B cell (primary cell): Measurements from ENCODE around the gene CADM2. TPM values are rescaled to one million over a fixed set of nuclear protein-coding genes. Genes with fewer than 3 reads are reported as not detected.

Experiments
- ATAC-seq: fragments of 200-7000 bp; cut with Tn5 transposase; one replicate; pipeline ENCODE4 v1.10.0; 2021; ENCODE audit warnings: low read depth, mild to moderate bottlenecking, moderate number of reproducible peaks, moderate library complexity
- CTCF ChIA-PET: fragments of 350-600 bp; sonication (Branson Sonifier 250); formaldehyde crosslinking; loops from one replicate; lab custom pipeline; 2021; ENCODE audit warnings: antibody characterized with exemption, inconsistent platforms; lab: Charles Lee
- POLR2A ChIA-PET: fragments of 350-600 bp; sonication (Branson Sonifier 250); formaldehyde crosslinking; loops from one replicate; lab custom pipeline; 2021; ENCODE audit warnings: antibody characterized with exemption; lab: Charles Lee
- DNase-seq: peaks from one replicate; pipeline ENCODE4 v3.0.0; 2013
- H2AFZ ChIP-seq: 2 replicates; pipeline ENCODE4 v1.6.1; 2012; ENCODE audit warnings: mild to moderate bottlenecking, low read depth, low read length; ENCODE audit not compliant: insufficient read depth, poor library complexity, severe bottlenecking
- H3K27ac ChIP-seq, 2 donors: 1 replicate in 1 of 2; 2 replicates in 1 of 2; pipeline ENCODE4 v1.5.1; 2012 to 2013; ENCODE audit warnings: low read length in 2 of 2, mild to moderate bottlenecking in 2 of 2, moderate library complexity in 1 of 2
- H3K27me3 ChIP-seq, 4 experiments: fragments of 200-600 bp in 1 of 4; sonication (generic) in 1 of 4; replicated peaks in 1 of 4; 1 replicate in 2 of 4; 2 replicates in 2 of 4; pipeline versions ENCODE4 v1.6.1 to v1.7.0; 2013 to 2016; ENCODE audit warnings: low read length in 3 of 4, mild to moderate bottlenecking in 2 of 4, mixed read lengths in 1 of 4, moderate library complexity in 1 of 4; ENCODE audit not compliant: insufficient read depth in 4 of 4, control insufficient read depth in 3 of 4; ENCODE audit errors: control extremely low read depth in 1 of 4
- H3K36me3 ChIP-seq, 2 experiments: replicated peaks in 1 of 2; 1 replicate in 1 of 2; 2 replicates in 1 of 2; pipeline versions ENCODE4 v1.6.1 to v1.7.1; 2013; ENCODE audit warnings: low read length in 1 of 2; ENCODE audit not compliant: insufficient read depth in 2 of 2, control insufficient read depth in 1 of 2; ENCODE audit errors: control extremely low read depth in 1 of 2, extremely low read depth in 1 of 2
- H3K4me1 ChIP-seq, 2 donors: fragments of 200-600 bp in 1 of 2; sonication (generic) in 1 of 2; 1 replicate in 1 of 2; 2 replicates in 1 of 2; pipeline versions ENCODE4 v1.5.1 to v1.6.1; 2013 to 2017; ENCODE audit warnings: low read length in 2 of 2; ENCODE audit not compliant: control insufficient read depth in 2 of 2, insufficient read depth in 2 of 2
- H3K4me2 ChIP-seq: replicated peaks from 2 replicates; pipeline ENCODE3; 2012; ENCODE audit warnings: mild to moderate bottlenecking, low read depth, low read length; ENCODE audit not compliant: poor library complexity, severe bottlenecking
- H3K4me3 ChIP-seq, 5 experiments: fragments of 200-600 bp in 1 of 5; sonication (generic) in 1 of 5; 1 replicate in 3 of 5; 2 replicates in 2 of 5; pipeline versions ENCODE4 v1.5.1 to v1.7.0; 2011 to 2016; ENCODE audit warnings: low read length in 4 of 5, mild to moderate bottlenecking in 4 of 5, low read depth in 2 of 5, control low read depth in 1 of 5, moderate library complexity in 1 of 5; ENCODE audit not compliant: insufficient read depth in 1 of 5; ENCODE audit errors: control extremely low read depth in 1 of 5, extremely low read depth in 1 of 5
- H3K79me2 ChIP-seq: fragments of 200-600 bp; sonication (generic); one replicate; pipeline ENCODE4 v1.6.0; 2016; ENCODE audit warnings: low read length; ENCODE audit not compliant: control insufficient read depth, insufficient read depth
- H3K9ac ChIP-seq: fragments of 200-600 bp; sonication (generic); 2 replicates; pipeline ENCODE4 v1.6.1; 2017; ENCODE audit warnings: mild to moderate bottlenecking, low read length, moderate library complexity
- H3K9me3 ChIP-seq, 3 donors: one replicate each; pipeline versions ENCODE4 v1.6.1 to v1.7.1; 2013; ENCODE audit warnings: low read length in 2 of 3; ENCODE audit not compliant: control insufficient read depth in 2 of 3, insufficient read depth in 1 of 3; ENCODE audit errors: control extremely low read depth in 1 of 3
- H4K20me1 ChIP-seq: 2 replicates; pipeline ENCODE4 v1.6.0; 2012; ENCODE audit warnings: mild to moderate bottlenecking, low read length; ENCODE audit not compliant: insufficient read depth, control insufficient read depth, poor library complexity, severe bottlenecking
- H3K27ac Mint-ChIP-seq: one replicate; pipeline ENCODE4 v1.8.0; 2021; ENCODE audit warnings: mixed read lengths
- H3K27me3 Mint-ChIP-seq: one replicate; pipeline ENCODE4 v1.8.0; 2021; ENCODE audit warnings: mixed read lengths
- H3K4me1 Mint-ChIP-seq: one replicate; pipeline ENCODE4 v1.8.0; 2021; ENCODE audit warnings: mixed read lengths
- H3K4me3 Mint-ChIP-seq: one replicate; pipeline ENCODE4 v1.8.0; 2021; ENCODE audit warnings: mixed read lengths
- H3K9me3 Mint-ChIP-seq: one replicate; pipeline ENCODE4 v1.8.0; 2022; ENCODE audit warnings: mixed read lengths; ENCODE audit not compliant: insufficient read depth
- EZH2 ChIP-seq: IDR thresholded peaks from 2 replicates; pipeline ENCODE4 v1.6.1; 2012; ENCODE audit warnings: borderline replicate concordance, low read depth, mild to moderate bottlenecking, moderate library complexity, low read length; ENCODE audit not compliant: insufficient read depth, poor library complexity, severe bottlenecking
- WGBS: methylation state at CpG from one replicate; pipeline ENCODE4 v1.1.5; 2013; ENCODE audit warnings: missing lambda C conversion rate; ENCODE audit not compliant: insufficient coverage; 5-methylcytosine and 5-hydroxymethylcytosine counted together
- intact Hi-C: fragments of 100-400 bp; cut with micrococcal nuclease; formaldehyde crosslinking; loops from one replicate; pipeline ENCODE4 v1.10.0; 2022
- polyA plus RNA-seq: library from polyadenylated mRNA; depleted of rRNA; stranded (reverse); fragments of >200 nt; gene quantifications from 2 replicates; pipeline ENCODE4 v1.2.3, GENCODE V29; 2012
- total RNA-seq, 2 donors: library from RNA; stranded (reverse); fragments of 120-200 nt in 1 of 2; gene quantifications; 1 replicate in 1 of 2; 2 replicates in 1 of 2; pipeline versions ENCODE4 v1.2.3 to v1.2.4, GENCODE V29; 2013 to 2022
- TF ChIP-seq, protein P1 (sequence below): fragments of 200-600 bp; IDR thresholded peaks from one replicate; pipeline ENCODE4 v1.8.0; 2022; ENCODE audit warnings: antibody characterized with exemption, mild to moderate bottlenecking

CADM2 gene
- total and polyA plus RNA-seq, 2 donors (not counting 1 experiment from before 2014, with no cell fraction given): 0.10 to 0.37 TPM

- Histone ChIP-seq H3K4me2 (no peak overlapping the region), H4K20me1 (no peaks in the 10 kb centered on the region), H3K4me3 (no peak overlapping the region), H3K4me1 (no peaks in the 10 kb centered on the region), H3K9me3 (peaks cover 0 to 1% (median 0%) of the 10 kb centered on the region in 3 donors), H3K36me3 (no peaks in the 10 kb centered on the region), H2AFZ (no peak overlapping the region), H3K27ac (no peak overlapping the region), H3K9ac (no peak overlapping the region), H3K27me3 (no peaks in the 10 kb centered on the region), H3K79me2 (no peaks in the 10 kb centered on the region)
- DNase-seq: no peak
- no CpG with 5 or more reads among the region's 3 CpGs for WGBS
- Mint-ChIP-seq H3K9me3 (no peaks in the 10 kb centered on the region), H3K4me1 (no peaks in the 10 kb centered on the region), H3K4me3 (no peak overlapping the region), H3K27ac (no peak overlapping the region), H3K27me3 (no peaks in the 10 kb centered on the region)
- ATAC-seq: no peak
- intact Hi-C loops: no loop called here
- TF ChIP-seq, protein P1, sequence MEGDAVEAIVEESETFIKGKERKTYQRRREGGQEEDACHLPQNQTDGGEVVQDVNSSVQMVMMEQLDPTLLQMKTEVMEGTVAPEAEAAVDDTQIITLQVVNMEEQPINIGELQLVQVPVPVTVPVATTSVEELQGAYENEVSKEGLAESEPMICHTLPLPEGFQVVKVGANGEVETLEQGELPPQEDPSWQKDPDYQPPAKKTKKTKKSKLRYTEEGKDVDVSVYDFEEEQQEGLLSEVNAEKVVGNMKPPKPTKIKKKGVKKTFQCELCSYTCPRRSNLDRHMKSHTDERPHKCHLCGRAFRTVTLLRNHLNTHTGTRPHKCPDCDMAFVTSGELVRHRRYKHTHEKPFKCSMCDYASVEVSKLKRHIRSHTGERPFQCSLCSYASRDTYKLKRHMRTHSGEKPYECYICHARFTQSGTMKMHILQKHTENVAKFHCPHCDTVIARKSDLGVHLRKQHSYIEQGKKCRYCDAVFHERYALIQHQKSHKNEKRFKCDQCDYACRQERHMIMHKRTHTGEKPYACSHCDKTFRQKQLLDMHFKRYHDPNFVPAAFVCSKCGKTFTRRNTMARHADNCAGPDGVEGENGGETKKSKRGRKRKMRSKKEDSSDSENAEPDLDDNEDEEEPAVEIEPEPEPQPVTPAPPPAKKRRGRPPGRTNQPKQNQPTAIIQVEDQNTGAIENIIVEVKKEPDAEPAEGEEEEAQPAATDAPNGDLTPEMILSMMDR: no peak
- TF ChIP-seq EZH2: no peak
- ChIA-PET CTCF (no interaction called here), POLR2A (no interaction called here)
Observed at GRCh38 chr3:85482213-85482490, 523.4 kb downstream of the CADM2 start.

DNA sequence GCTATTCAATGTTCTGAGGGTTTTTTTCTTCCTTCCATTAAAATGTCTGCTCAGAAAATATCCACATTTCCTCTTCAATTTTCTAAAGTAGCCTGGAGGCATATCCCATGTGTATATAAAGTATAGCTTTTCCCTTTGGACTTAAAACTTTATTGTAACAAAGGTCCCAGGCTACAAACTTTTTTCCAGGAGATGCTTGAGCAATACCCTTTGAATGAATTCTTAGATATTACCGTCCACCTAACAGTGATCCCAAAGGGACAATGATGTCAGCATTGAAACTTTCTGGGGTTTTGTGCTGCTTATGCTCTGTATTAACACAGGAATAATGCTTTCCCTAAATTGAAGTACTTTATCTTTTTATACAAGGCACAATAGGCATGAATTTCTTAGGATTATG is 525.2 kb downstream of the CADM2 start:
- Histone ChIP-seq H2AFZ (no peak overlapping the region), H3K27me3 (no peaks in the 10 kb centered on the region), H3K9ac (no peak overlapping the region), H3K27ac (no peak overlapping the region), H3K36me3 (no peaks in the 10 kb centered on the region), H3K79me2 (no peaks in the 10 kb centered on the region), H3K9me3 (peaks cover 0 to 1% (median 0%) of the 10 kb centered on the region in 3 donors), H4K20me1 (no peaks in the 10 kb centered on the region), H3K4me2 (no peak overlapping the region), H3K4me3 (no peak overlapping the region), H3K4me1 (no peaks in the 10 kb centered on the region)
- ChIA-PET CTCF (no interaction called here), POLR2A (no interaction called here)
- no peaks in the 10 kb centered on the region for H3K27me3 Mint-ChIP-seq
- DNase-seq (no peak), ATAC-seq (no peak)
- no peaks in the 10 kb centered on the region for H3K9me3 Mint-ChIP-seq
- H3K4me3 Mint-ChIP-seq: no peak overlapping the region
- intact Hi-C loops: no loop called here
- WGBS: no CpG with 5 or more reads among the region's 1 CpG
- no peak overlapping the region for H3K27ac Mint-ChIP-seq
- H3K4me1 Mint-ChIP-seq: no peaks in the 10 kb centered on the region
- TF ChIP-seq EZH2: no peak
- TF ChIP-seq, protein P1: no peak
